Measurements from ENCODE around the gene HCN2.
A peak's percentile ranks its signal among the peaks of the same experiment; 100 is the strongest.
"Not testable (repeated sequence)": the region's sequence is repeated elsewhere in the genome, so short reads cannot be mapped to it uniquely, and the experiment has no call there.

HCN2 gene

GRCh38 chr19:588093-588740 is 1.5 kb upstream of the HCN2 start:
- DNase-seq: peak; percentile 84

GRCh38 chr19:588741-589692 is 664 bp upstream of the HCN2 start:
- peak; percentile 22 for DNase-seq

- peak; percentile 50 for DNase-seq
Observed at GRCh38 chr19:590396-590745, 690 bp downstream of the HCN2 start.

GRCh38 chr19:590750-591098 is 1.0 kb downstream of the HCN2 start:
- DNase-seq: no peak

- no peak for DNase-seq
Observed at GRCh38 chr19:591099-591958, 1.6 kb downstream of the HCN2 start.

GRCh38 chr19:592101-592500 is 2.4 kb downstream of the HCN2 start:
- no peak for DNase-seq

- DNase-seq: no peak
Observed at GRCh38 chr19:593055-593454, 3.4 kb downstream of the HCN2 start.

- DNase-seq: no peak
Observed at GRCh38 chr19:593505-593904, 3.8 kb downstream of the HCN2 start.

- no peak for DNase-seq
Observed at GRCh38 chr19:594265-594870, 4.7 kb downstream of the HCN2 start.

- DNase-seq: no peak
Observed at GRCh38 chr19:595326-596262, 5.9 kb downstream of the HCN2 start.

GRCh38 chr19:596263-596655 is 6.6 kb downstream of the HCN2 start:
- DNase-seq: no peak

GRCh38 chr19:597406-598315 is 8.0 kb downstream of the HCN2 start:
- peak; percentile 43 for DNase-seq

GRCh38 chr19:601310-601709 is 11.6 kb downstream of the HCN2 start:
- no peak for DNase-seq

GRCh38 chr19:601790-602189 is 12.1 kb downstream of the HCN2 start:
- DNase-seq: no peak

- DNase-seq: no peak
Observed at GRCh38 chr19:602391-603301, 13.0 kb downstream of the HCN2 start.

- not testable (repeated sequence) for DNase-seq
Observed at GRCh38 chr19:603302-603639, 13.6 kb downstream of the HCN2 start.

GRCh38 chr19:603779-604178 is 14.1 kb downstream of the HCN2 start:
- DNase-seq: peak; percentile 46

- DNase-seq: peak; percentile 83
Observed at GRCh38 chr19:604355-604754, 14.7 kb downstream of the HCN2 start.

GRCh38 chr19:605061-605971 is 15.6 kb downstream of the HCN2 start:
- DNase-seq: peak; percentile 73

All from activated CD4-positive, alpha-beta T cell treated with anti-CD3 and anti-CD28 coated beads for 48 hours (primary cell).